ENCODE data around the gene CCR5AS.

The CCR5AS gene

GRCh38 chr3:46381625-46382024 lies 25.2 kb downstream of the CCR5AS start:
- Histone ChIP-seq H3K9me3 (no peaks in the 10 kb centered on the region), H3K27ac (no peak overlapping the region), H3K4me3 (no peak overlapping the region), H3K4me1 (peaks cover 6% of the 10 kb centered on the region), H3K27me3 (no peaks in the 10 kb centered on the region), H3K36me3 (replicated peaks in 1 of 2; ENCODE audit: insufficient read depth in 1 of 2, low read depth in 2 of 2) (no peaks in the 10 kb centered on the region)
- WGBS, 2 donors = 31 to 51% methylated on average over 3 of the region's 3 CpGs
- TF ChIP-seq CTCF (IDR thresholded peaks at IDR 0.05) = no peak
- TF ChIP-seq POLR2A (IDR thresholded peaks at IDR 0.05) = no peak
- no peak for DNase-seq
- ATAC-seq = no peak
- intact Hi-C loops (cut with DNase I) = no loop called here

GRCh38 chr3:46380471-46381221 lies 26.2 kb downstream of the CCR5AS start:
- no peak overlapping the region for H3K4me3 ChIP-seq
- no peak for ATAC-seq
- H3K4me1 ChIP-seq = no peaks in the 10 kb centered on the region
- intact Hi-C loops (cut with DNase I) = no loop called here
- H3K27me3 ChIP-seq = no peaks in the 10 kb centered on the region
- no peak for TF ChIP-seq CTCF (IDR thresholded peaks at IDR 0.05)
- no peak for TF ChIP-seq POLR2A (IDR thresholded peaks at IDR 0.05)
- H3K9me3 ChIP-seq = no peaks in the 10 kb centered on the region
- H3K36me3 ChIP-seq (replicated peaks in 1 of 2; ENCODE audit: insufficient read depth in 1 of 2, low read depth in 2 of 2) = no peaks in the 10 kb centered on the region
- H3K27ac ChIP-seq = peak overlapping the region in 1 of 4 donors; percentile 44
- DNase-seq = no peak
- 84 to 85% methylated on average over 8 of the region's 8 CpGs for WGBS, 2 donors

GRCh38 chr3:46378426-46378942 lies 28.4 kb downstream of the CCR5AS start:
- DNase-seq = peak; percentile 31 to 67 (median 59)
- Histone ChIP-seq H3K4me1 (no peaks in the 10 kb centered on the region), H3K36me3 (replicated peaks in 1 of 2; ENCODE audit: insufficient read depth in 1 of 2, low read depth in 2 of 2) (no peaks in the 10 kb centered on the region), H3K9me3 (no peaks in the 10 kb centered on the region), H3K4me3 (no peak overlapping the region), H3K27ac (no peak overlapping the region), H3K27me3 (no peaks in the 10 kb centered on the region)
- WGBS, 2 donors = 25 to 31% methylated on average over 8 of the region's 8 CpGs
- ATAC-seq = peak; percentile 52
- peak; percentile 31 to 60 (median 50) for TF ChIP-seq CTCF (IDR thresholded peaks at IDR 0.05)
- no peak for TF ChIP-seq POLR2A (IDR thresholded peaks at IDR 0.05)
- intact Hi-C loops (cut with DNase I) = no loop called here

GRCh38 chr3:46375814-46376213 lies 31.1 kb downstream of the CCR5AS start:
- 15 to 22% methylated on average over 2 of the region's 2 CpGs for WGBS, 2 donors
- no peak overlapping the region for H3K27ac ChIP-seq
- intact Hi-C loops (cut with DNase I) = no loop called here
- no peak for ATAC-seq
- H3K4me3 ChIP-seq = no peak overlapping the region
- no peaks in the 10 kb centered on the region for H3K9me3 ChIP-seq
- H3K4me1 ChIP-seq = no peaks in the 10 kb centered on the region
- no peaks in the 10 kb centered on the region for H3K27me3 ChIP-seq
- no peak for DNase-seq
- TF ChIP-seq POLR2A (IDR thresholded peaks at IDR 0.05) (no peak), CTCF (IDR thresholded peaks at IDR 0.05) (no peak)
- H3K36me3 ChIP-seq (replicated peaks in 1 of 2; ENCODE audit: insufficient read depth in 1 of 2, low read depth in 2 of 2) = no peaks in the 10 kb centered on the region

- Histone ChIP-seq H3K27ac (no peak overlapping the region), H3K36me3 (replicated peaks in 1 of 2; ENCODE audit: insufficient read depth in 1 of 2, low read depth in 2 of 2) (no peaks in the 10 kb centered on the region), H3K9me3 (no peaks in the 10 kb centered on the region), H3K27me3 (no peaks in the 10 kb centered on the region), H3K4me3 (no peak overlapping the region), H3K4me1 (no peaks in the 10 kb centered on the region)
- TF ChIP-seq CTCF (IDR thresholded peaks at IDR 0.05) (no peak), POLR2A (IDR thresholded peaks at IDR 0.05) (no peak)
- no peak for DNase-seq
- ATAC-seq = no peak
- intact Hi-C loops (cut with DNase I) = no loop called here
- 34 to 49% methylated on average over 2 of the region's 2 CpGs for WGBS, 2 donors
These were observed 31.6 kb downstream of the CCR5AS start for GRCh38 chr3:46375218-46375617.
